ENCODE results near the gene ACTMAP. TPM values are rescaled to one million over a fixed set of nuclear protein-coding genes. Genes with fewer than 3 reads are reported as not detected.

The ACTMAP gene
- total and polyA plus RNA-seq, 2 of the 13 experiments (the other 11 are each of a cell fraction or from before 2014, with no cell fraction given), result 2.2 to 7.9 TPM

GRCh38 chr19:40777937-40778705 is 27.8 kb upstream of the ACTMAP start, which contains the start of gene RAB4B (continued):
- no peak for TF ChIP-seq ZBTB10 (CRISPR knock-in tag; IDR thresholded peaks at IDR 0.05; ENCODE audit: borderline replicate concordance)
- no peak for TF ChIP-seq SIN3B (IDR thresholded peaks at IDR 0.05; ENCODE audit: low read length)
- no peak for TF ChIP-seq ZMAT5 (CRISPR knock-in tag; IDR thresholded peaks at IDR 0.05; ENCODE audit: borderline replicate concordance, low read depth)
- no peak for TF ChIP-seq SRSF9 (IDR thresholded peaks at IDR 0.05; ENCODE audit: borderline replicate concordance, insufficient read depth, low read depth, low read length, poor library complexity, severe bottlenecking)
- TF ChIP-seq, protein P1, sequence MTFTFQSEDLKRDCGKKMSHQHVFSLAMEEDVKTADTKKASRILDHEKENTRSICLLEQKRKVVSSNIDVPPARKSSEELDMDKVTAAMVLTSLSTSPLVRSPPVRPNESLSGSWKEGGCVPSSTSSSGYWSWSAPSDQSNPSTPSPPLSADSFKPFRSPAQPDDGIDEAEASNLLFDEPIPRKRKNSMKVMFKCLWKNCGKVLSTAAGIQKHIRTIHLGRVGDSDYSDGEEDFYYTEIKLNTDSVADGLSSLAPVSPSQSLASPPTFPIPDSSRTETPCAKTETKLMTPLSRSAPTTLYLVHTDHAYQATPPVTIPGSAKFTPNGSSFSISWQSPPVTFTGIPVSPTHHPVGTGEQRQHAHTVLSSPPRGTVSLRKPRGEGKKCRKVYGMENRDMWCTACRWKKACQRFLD (CRISPR knock-in tag; IDR thresholded peaks at IDR 0.05; ENCODE audit: borderline replicate concordance), result no peak; the same call in 1 of the 2 replicates
- TF ChIP-seq ZNF619 (CRISPR knock-in tag; IDR thresholded peaks at IDR 0.05), result 0 out of 2 replicates have a peak, but pooled peaks have one; percentile 38
- no peak for TF ChIP-seq NFIB (CRISPR knock-in tag; IDR thresholded peaks at IDR 0.05; ENCODE audit: borderline replicate concordance)
- no peak; the same call in 1 of the 2 replicates for TF ChIP-seq CHD4 (IDR thresholded peaks at IDR 0.05; ENCODE audit: borderline replicate concordance, low read length)
- TF ChIP-seq ZNF430 (CRISPR knock-in tag; IDR thresholded peaks at IDR 0.05), result peak; percentile 73; the same call in 1 of the 2 replicates
- TF ChIP-seq STAG1 (CRISPR knock-in tag; IDR thresholded peaks at IDR 0.05), result no peak
- TF ChIP-seq ZNF672 (CRISPR knock-in tag; IDR thresholded peaks at IDR 0.05), result no peak
- no peak for TF ChIP-seq PPARG (CRISPR knock-in tag; conservative IDR thresholded peaks at IDR 0.05)
- TF ChIP-seq FOXP4 (CRISPR knock-in tag; IDR thresholded peaks at IDR 0.05), result no peak
- TF ChIP-seq TEAD2 (CRISPR knock-in tag; IDR thresholded peaks at IDR 0.05), result no peak
- 0 out of 2 replicates have a peak, but pooled peaks have one; percentile 49 for TF ChIP-seq PITX1 (CRISPR knock-in tag; IDR thresholded peaks at IDR 0.05)
- no peak for TF ChIP-seq SMARCE1 (IDR thresholded peaks at IDR 0.05; ENCODE audit: borderline replicate concordance)
- TF ChIP-seq NR2F1 (CRISPR knock-in tag; IDR thresholded peaks at IDR 0.05), result no peak
- TF ChIP-seq, protein P2, sequence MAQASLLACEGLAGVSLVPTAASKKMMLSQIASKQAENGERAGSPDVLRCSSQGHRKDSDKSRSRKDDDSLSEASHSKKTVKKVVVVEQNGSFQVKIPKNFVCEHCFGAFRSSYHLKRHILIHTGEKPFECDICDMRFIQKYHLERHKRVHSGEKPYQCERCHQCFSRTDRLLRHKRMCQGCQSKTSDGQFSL (CRISPR knock-in tag; IDR thresholded peaks at IDR 0.05), result no peak
- no peak for TF ChIP-seq GZF1 (CRISPR knock-in tag; IDR thresholded peaks at IDR 0.05)
- TF ChIP-seq SOX13 (IDR thresholded peaks at IDR 0.05), result no peak
- TF ChIP-seq SOX13 (CRISPR knock-in tag; conservative IDR thresholded peaks at IDR 0.05 in 1 of 2, IDR thresholded peaks at IDR 0.05 in 1 of 2), result 0 out of 4 replicates have a peak, but pooled peaks of 1 of the 2 experiments have one; percentile 21
